A673 (cell line): ENCODE data around the gene STX1B.

Experiments used
- EZH2 ChIP-seq: fragments of 200-600 bp; sonication (generic); IDR thresholded peaks from 2 replicates; pipeline ENCODE4 v1.6.1; 2017; ENCODE audit warnings: borderline replicate concordance, low read depth, mild to moderate bottlenecking, mixed read lengths, antibody characterized with exemption, low read length; ENCODE audit not compliant: poor library complexity, severe bottlenecking
- TF ChIP-seq, protein P1 (sequence below): fragments of 300-800, 200-600 bp; sonication (generic); conservative IDR thresholded peaks from 2 replicates; pipeline ENCODE4 v1.5.1; 2017; ENCODE audit warnings: low read depth, mild to moderate bottlenecking, antibody characterized with exemption, low read length, moderate library complexity, mixed read lengths

DNA sequence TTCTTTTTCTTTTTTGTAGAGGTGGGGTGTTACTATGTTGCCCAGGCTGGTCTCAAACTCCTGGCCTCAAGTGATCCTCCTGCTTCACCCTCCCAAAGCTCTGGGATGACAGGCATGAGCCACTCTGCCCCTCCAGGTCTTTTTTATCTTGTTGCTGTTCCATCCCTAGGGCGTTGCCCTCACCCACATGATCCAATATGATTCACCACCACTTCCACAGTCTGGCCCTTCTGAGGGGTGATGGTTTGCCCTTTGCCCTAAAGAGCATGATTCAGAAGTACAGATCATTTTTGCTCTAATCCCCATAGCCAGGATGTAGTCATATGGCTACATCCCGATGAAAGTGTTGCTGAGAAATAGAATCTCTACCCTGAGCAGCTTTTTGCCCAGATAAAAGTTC, 41.7 kb upstream of the STX1B start:
- TF ChIP-seq, protein P1, sequence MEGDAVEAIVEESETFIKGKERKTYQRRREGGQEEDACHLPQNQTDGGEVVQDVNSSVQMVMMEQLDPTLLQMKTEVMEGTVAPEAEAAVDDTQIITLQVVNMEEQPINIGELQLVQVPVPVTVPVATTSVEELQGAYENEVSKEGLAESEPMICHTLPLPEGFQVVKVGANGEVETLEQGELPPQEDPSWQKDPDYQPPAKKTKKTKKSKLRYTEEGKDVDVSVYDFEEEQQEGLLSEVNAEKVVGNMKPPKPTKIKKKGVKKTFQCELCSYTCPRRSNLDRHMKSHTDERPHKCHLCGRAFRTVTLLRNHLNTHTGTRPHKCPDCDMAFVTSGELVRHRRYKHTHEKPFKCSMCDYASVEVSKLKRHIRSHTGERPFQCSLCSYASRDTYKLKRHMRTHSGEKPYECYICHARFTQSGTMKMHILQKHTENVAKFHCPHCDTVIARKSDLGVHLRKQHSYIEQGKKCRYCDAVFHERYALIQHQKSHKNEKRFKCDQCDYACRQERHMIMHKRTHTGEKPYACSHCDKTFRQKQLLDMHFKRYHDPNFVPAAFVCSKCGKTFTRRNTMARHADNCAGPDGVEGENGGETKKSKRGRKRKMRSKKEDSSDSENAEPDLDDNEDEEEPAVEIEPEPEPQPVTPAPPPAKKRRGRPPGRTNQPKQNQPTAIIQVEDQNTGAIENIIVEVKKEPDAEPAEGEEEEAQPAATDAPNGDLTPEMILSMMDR: no peak
- no peak for TF ChIP-seq EZH2
